C4-2B (cell line): ENCODE data around the gene LDB2.

Source experiments
- ZFX ChIP-seq: fragments of 450-650 bp; IDR thresholded peaks from 2 replicates; pipeline ENCODE4 v1.6.1; 2017
- TF ChIP-seq, protein P1 (sequence below): fragments of 450-650 bp; conservative IDR thresholded peaks from 2 replicates; pipeline ENCODE4 v1.5.1; 2017; ENCODE audit warnings: mild to moderate bottlenecking

DNA sequence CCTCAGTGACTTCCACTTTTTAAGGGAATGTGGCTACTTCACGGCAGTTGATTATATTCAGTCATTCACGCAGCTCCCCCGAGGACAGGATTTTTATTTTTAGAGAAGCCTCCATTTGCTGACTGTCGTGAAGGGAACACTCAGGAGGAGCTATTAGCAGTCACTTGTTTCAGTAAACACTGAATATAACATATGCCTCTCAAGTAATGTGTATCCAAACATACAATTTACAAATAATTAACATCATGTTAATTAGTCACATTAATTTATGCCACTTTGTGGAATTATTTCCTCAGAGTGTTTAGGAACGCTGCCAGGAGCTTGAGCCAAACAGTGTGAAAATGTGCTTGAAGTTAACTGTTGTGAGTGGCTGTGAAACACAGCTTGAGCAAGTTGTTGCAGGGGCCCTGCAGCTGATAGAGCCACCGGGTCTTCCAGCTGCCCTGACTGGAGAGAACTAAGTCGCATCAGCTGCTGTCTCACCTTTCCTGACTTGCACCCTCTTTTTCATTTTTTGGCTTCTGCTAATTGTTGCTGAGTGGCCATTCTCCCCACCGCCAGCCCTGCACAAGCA lies 245.6 kb downstream of the LDB2 start:
- TF ChIP-seq, protein P1, sequence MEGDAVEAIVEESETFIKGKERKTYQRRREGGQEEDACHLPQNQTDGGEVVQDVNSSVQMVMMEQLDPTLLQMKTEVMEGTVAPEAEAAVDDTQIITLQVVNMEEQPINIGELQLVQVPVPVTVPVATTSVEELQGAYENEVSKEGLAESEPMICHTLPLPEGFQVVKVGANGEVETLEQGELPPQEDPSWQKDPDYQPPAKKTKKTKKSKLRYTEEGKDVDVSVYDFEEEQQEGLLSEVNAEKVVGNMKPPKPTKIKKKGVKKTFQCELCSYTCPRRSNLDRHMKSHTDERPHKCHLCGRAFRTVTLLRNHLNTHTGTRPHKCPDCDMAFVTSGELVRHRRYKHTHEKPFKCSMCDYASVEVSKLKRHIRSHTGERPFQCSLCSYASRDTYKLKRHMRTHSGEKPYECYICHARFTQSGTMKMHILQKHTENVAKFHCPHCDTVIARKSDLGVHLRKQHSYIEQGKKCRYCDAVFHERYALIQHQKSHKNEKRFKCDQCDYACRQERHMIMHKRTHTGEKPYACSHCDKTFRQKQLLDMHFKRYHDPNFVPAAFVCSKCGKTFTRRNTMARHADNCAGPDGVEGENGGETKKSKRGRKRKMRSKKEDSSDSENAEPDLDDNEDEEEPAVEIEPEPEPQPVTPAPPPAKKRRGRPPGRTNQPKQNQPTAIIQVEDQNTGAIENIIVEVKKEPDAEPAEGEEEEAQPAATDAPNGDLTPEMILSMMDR = no peak
- TF ChIP-seq ZFX = no peak
